Hematopoietic multipotent progenitor cell treated with erythropoietin and hydrocortisone succinate and interleukin-3 and kit ligand, for 17 days (in vitro differentiated cells): ENCODE measurements around the gene TNFRSF13B.
"Not testable (repeated sequence)": the region's sequence is repeated elsewhere in the genome, so short reads cannot be mapped to it uniquely, and the experiment has no call there.

Source experiments
- DNase-seq: peaks from one replicate; pipeline ENCODE4 v3.0.0-alpha.2; 2015; ENCODE audit warnings: low spot score

The TNFRSF13B gene

DNA sequence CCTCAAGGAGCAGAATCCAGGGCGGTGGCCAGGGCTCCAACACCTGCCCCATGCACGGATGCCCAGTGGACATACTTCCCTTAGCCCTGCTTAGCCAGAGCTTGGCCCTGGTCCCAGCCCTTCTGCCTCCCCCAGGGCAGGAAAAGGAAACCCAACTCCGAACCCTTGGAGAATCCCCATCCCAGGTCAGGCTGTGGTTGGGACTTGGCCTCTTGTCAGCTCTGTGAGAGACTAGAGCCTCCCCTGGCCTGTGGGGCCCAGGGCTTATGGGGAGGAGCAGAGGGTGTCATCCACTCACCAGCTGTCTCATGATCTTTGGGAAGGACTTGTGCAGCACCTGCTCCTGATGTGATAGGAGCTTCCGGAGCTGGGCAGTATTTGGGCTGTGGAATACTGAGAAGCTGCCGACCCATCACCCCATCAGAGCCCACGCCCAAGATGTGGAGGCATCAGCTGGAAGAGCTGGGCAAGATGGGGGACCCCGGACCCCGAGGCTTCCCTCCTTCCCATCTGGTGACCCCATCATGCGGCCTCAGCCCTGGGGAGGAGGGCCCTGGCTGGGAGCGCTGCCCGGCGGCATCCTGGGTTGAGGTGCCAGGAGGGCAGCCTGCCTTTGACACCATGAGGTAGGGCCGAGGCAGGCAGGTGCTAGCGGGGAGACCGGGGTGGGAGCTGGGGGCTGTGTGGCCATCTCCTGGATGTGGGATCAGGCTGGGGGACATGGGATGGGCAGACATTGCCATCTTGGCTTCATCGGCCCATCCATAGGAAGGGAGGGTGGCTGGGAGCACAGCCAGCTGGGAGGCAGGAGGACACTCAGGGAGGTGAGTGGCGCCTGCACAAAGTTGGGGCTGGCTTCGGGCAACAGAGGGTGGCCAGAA, 45.1 kb downstream of the TNFRSF13B start:
- DNase-seq: no peak

DNA sequence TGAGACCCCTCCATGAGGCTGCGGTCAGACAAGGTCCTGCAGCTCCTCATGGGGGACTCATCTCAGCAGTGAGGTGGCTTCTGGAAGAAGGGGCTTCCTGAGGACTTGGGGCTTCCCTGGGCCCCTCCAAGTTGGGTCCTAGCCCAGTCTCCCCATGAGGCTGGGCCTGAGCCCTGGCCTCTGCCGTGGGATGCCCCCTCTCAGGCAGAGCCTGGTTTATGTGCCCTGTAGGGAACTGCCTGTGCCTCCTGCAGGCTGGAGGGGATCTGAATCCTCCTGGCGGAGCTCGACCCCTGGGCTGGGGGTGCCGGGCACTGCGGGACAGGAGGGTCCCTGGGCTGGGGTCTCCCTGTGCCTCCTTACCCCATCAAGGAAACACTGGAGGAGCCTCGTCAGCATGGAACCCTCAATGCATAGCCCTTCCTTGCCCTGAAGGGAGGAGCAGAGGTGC, 45.8 kb downstream of the TNFRSF13B start:
- no peak for DNase-seq

DNA sequence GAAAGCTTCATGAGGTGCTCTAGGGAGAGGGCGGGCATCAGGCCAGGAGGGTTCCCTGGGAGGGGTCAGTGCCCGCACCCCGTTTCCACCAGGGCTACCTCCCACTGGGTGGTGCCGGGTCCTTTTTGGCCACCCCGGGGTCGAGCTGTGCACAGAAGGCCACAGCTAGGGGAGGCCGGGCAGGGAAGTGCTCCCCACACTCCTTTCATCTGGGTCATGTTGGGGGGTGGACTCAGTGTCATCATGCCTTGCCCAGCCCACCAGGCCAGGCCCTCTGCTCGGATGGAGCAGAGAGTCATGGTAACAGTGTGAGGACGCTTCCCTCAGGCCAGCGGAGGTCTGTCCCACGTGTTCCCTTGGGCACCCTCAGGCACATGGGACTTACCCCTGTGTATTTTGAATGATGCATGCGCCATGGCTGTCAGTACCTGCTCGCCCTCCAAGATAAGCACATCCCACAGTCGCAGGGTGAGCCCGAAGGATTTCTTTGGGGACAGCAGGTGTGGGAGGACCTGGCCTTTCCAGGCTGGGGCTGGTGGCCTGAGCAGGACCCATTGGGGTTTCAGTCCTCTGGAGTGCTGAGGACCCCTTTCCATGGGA, 46.4 kb downstream of the TNFRSF13B start:
- DNase-seq: no peak

DNA sequence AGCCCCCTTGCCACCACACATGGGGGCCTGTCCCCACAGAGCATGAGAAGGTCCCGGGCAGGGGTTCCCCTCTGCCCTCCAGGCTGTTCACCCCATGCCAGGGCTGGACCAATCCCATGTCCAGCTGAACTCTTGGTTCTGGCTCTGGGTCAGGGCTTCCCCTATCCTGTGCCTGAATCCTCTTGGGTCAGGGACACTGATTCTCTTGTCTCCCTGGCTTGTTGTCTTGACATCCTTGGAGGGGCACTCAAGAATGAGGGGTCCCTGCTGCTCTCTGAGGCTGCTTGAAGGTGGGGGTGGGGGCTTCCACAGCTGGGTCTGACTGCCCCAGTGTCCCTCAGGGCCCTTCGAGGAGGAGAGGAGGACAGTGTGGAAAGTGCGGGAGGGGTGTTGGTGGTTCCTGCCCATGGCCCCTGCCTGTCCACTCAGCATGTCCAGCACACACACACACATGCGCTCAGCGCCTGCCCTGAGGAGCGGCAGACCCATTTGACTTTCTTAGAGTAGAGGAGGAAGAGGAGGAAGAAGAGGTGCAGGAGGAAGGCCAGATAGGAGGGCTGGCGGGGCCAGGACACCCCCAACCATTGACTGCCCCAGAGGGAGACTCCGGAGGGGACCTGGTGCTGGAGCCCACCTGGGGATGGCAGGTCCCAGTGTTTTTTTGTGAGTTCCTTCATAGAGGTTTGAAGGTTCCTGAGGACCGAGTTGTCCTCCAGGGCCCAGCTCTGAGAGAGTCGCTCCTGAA, 47.0 kb downstream of the TNFRSF13B start:
- DNase-seq: no peak

- no peak for DNase-seq
Measured at GRCh38 chr17:16923904-16924695, 47.8 kb downstream of the TNFRSF13B start.

GRCh38 chr17:16923097-16923903, 48.6 kb downstream of the TNFRSF13B start:
- no peak for DNase-seq

DNA sequence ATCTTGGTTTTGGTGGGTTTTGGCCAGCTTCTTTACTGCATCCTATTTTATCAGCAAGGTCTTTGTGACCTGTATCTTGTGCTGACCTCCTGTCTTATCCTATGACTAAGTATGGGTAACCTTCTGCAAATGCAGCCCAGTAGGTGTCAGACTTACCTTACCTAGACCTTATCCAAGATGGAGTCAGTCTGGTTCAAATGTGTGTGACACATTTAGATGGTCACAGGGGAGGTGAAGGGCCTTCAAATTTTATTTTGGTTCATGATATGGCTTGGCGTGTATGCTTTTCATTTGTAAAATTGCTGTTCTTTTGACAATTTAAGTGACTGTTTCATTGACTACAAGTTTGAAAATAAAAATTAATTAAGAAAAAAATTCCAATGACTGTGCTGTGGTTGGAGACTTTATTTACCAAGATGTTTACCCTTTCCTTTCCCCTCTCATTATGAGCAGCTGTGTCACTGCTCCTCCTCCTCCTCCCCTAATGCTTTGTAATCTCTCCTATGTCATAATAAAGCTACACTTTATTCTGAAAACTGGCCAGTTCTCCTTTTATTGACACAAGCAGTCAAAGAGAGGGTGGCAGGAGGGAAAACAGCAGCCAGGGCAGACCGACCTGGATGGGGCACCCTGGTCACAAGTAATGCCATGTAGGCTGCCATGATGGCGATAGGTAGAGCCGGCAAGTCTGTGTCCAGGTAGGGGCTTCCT, 49.4 kb downstream of the TNFRSF13B start:
- DNase-seq: no peak

DNA sequence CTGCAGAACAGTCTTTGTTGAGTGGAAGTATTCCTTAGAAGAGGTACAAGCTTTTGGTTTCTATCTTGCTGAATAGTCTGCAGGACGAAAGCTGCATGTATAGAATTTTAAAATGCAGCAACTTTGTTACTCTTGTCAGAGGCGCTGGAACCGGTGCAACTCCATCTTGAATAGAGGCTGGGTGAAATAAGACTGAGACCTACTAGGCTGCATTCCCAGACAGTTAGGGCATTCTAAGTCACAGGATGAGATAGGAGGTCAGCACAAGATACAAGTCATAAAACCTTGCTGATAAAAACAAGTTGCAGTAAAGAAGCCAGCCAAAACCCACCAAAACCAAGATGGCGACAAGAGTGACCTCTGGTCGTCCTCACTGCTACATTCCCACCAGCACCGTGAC, 50.5 kb downstream of the TNFRSF13B start:
- DNase-seq: not testable (repeated sequence)

DNA sequence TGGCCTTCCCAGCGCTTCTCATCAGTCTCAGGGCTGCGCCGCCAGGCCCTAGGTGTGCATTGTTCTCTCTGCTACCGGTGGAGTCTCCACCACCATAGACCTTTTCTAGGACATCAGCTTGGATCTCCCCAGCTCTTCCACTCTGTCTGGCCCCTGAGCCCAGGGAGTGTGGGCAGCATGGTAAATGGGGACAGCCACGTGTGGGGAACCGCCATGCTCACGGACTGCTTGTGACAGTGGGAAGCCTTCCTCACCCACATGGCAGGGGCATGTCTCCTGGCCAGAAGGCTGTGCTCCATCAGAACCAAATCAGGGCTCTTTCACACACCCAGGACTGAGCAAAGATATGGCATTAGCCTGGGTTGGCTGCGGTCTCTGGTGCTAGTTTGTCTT, 51.3 kb downstream of the TNFRSF13B start:
- no peak for DNase-seq

DNA sequence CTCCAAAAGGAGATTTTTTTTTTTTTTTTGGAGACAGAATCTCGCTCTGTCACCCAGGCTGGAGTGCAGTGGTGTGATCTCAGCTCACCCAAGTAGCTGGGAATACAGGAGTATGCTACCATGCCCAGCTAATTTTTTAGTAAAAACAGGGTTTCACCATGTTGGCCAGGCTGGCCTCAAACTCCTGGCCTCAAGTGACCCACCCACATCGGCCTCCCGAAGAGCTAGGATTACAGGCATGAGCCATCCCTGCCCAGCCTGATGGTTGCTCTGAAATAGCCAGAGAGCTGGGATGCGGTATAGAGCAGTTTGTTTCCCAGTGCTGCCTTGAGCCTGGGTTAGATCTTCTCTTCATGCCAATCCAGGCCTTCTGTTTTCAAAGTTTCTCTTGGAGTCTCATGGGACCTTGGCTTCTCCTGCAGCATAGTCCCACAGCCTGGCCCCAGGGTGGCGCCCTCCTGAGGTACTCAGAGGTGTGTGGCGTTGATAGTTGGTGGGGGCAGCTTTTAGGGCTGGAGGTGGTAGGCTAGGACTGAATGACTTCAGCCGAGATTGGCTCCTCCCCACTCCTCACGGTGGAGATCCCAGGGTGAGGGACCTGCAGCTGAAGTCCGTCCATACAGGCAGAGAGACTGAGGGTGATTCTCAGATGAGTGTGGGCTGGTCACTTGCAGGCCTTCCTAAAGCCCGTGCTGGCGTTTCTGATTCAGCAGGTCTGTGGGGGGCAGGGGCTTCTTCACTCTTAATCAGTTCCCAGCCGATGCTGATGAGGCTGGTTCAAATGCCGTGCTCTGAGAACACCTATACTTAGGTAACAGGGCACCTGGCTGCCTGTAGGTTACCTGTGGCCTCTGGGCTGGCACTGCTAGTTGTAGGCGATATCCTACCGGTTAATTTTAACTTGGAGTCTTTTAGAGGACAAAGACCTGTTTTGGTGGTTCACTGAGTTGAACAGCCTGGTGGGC, 52.0 kb downstream of the TNFRSF13B start:
- no peak for DNase-seq

DNA sequence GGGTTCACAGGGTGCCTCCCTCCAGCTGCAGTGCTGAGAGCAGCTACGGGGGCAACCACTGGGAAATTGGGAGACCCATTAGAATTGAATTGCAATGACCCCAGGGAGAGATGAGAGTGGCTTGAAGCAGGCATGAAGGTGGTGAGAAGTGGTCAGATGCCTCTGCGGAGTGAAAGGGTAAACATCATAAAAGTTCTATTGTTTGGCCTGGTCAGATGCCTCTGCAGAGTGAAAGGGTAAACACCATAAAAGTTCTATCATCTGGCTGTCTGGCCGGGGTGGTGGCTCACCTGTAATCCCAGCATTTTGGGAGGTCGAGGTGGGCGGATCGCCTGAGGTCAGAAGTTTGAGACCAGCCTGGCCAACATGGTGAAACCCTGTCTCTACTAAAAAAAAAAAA, 53.5 kb downstream of the TNFRSF13B start:
- no peak for DNase-seq

- DNase-seq: no peak
Measured at GRCh38 chr17:16917671-16918394, 54.1 kb downstream of the TNFRSF13B start.

DNA sequence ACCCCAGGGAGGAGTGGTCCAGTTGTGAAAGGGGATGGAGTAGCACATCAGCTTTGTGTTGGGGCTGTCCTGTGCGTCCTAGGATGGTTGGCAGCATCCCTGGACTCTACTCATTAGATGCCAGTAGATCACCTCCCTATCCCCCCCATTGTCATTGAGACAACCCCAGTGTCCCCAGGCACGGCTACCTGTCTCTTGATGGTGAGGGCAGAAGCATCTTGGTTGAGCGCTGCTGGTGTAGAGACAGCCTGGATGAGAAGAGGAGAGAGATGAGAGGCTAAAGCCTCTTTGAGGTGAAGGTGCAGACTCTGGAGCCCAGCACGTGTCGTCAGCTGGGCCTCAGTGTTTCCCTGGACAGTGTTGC, 55.4 kb downstream of the TNFRSF13B start:
- no peak for DNase-seq

- DNase-seq: no peak
Measured at GRCh38 chr17:16915752-16916556, 56.0 kb downstream of the TNFRSF13B start.

- DNase-seq: no peak
Measured at GRCh38 chr17:16913463-16913862, 58.5 kb downstream of the TNFRSF13B start.

DNA sequence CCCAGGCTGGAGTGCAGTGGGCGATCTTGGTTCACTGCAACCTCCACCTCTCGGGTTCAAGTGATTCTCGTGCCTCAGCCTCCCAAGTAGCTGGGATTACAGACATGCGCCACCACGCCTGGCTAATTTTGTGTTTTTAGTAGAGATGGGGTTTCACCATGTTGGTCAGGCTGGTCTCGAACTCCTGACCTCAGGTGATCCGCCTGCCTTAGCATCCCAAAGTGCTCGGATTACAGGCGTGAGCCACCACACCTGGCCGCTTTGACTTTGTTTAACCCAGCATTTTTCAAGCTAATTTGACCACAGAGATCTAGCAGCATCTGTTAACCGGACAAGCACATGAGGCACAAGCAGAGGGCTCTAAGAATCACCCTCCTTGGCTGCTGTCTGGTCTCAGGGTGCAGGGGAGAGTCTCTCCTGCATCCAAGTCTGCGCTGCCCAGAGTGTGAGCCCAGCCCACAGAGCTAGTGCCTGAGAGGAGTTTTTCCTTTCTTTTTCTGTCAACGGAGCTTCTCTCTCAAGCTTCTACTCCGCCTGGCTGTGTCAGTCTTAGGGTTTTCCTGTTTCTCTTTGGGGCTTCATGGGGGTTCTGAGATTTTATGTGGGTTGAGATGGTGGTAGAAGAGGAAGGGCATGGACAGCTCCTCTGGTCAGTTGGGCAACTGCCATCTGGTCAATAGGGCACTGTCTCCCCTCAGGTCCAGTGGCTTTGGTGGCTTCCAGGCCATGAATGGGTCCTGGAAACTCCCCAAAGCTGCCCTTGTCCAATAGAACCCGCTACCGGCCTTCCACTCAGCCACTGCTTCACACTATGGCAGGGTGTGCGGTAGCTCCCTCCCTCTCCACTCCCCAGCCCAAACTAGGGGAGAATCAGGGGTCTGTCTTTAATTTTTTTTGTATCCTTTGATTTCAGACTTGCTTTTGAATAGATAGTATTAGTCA, 59.6 kb downstream of the TNFRSF13B start:
- DNase-seq: no peak
